ENCODE data around the gene SP7. TPM values are rescaled to one million over a fixed set of nuclear protein-coding genes. Genes with fewer than 3 reads are reported as not detected.

The SP7 gene
- polyA plus RNA-seq, 2 of the 4 experiments (the other 2 are of a cell fraction), result 0.05 to 0.06 TPM

DNA sequence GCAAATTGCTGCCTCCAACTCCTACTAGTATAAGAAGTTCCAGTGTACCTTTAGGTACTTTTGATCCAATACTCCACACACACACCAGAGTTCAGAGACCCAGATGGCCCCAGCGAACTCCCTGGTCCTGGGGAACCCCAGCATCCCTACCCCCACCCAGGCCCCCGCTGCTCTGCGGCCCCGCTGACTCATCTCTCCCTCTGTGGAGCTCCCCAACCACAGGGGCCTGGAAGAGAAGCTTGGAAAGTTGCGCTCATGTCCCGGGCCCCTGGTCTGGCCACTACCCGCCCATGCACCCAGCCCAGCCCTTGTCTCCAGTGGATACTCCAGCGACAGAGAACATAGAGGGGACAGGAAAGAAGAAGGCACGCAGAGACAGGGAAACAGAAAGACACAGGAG lies 4.2 kb upstream of the SP7 start:
- TF ChIP-seq, protein P1, sequence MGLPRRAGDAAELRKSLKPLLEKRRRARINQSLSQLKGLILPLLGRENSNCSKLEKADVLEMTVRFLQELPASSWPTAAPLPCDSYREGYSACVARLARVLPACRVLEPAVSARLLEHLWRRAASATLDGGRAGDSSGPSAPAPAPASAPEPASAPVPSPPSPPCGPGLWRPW (IDR thresholded peaks at IDR 0.05), result no peak
- TF ChIP-seq ZC3H11A (IDR thresholded peaks at IDR 0.05), result no peak
- 57% methylated on average over 4 of the region's 9 CpGs for WGBS (ENCODE audit: missing lambda C conversion rate)
- H3K4me2 ChIP-seq, result no peak overlapping the region
- DNase-seq (ENCODE audit: low read depth in 1 of 2, low spot score in 1 of 2) (no peak), FAIRE-seq (no peak), ATAC-seq (no peak)
- no peaks in the 10 kb centered on the region for H3K9me3 ChIP-seq
- no peak overlapping the region for H3K27ac ChIP-seq
- CTCF ChIA-PET, result interaction anchor here (1.2 to 20.8 kb wide), 5 partner anchors 12 to 168 kb away, joined by 3 to 638 read pairs (median 7); partner anchors contain the start of genes AAAS and SP7
- POLR2A ChIA-PET, result no interaction called here
- peaks cover 4% of the 10 kb centered on the region; the same call in 2 of the 3 replicates for H3K4me1 ChIP-seq
- no peak overlapping the region for H3K4me3 ChIP-seq

DNA sequence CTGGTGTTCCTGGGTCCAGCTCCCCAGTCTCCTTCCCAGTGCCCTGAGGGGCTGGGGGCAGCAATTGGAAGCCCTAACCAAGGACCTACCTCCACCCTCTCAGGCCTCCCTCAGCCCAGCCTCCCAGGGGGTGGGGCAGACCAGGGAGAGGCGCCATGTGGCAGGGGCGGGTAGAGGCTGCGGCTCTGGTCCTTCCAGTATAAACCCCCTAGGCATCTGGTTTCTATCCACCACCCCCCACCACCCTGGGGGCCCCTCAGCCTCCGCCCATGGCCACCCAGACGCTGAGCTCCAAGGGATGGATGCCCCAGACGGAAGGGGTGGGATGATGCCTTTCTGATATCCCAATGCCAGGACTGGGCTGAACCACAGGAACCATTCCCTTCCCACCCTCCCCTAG lies 2.8 kb upstream of the SP7 start:
- DNase-seq (ENCODE audit: low read depth in 1 of 2, low spot score in 1 of 2), result no peak
- TF ChIP-seq POLR2AphosphoS2 (conservative IDR thresholded peaks at IDR 0.05; ENCODE audit: low read length) (no peak), RAD21 (conservative IDR thresholded peaks at IDR 0.05 in 1 of 2, IDR thresholded peaks at IDR 0.05 in 1 of 2) (no peak), CBX2 (IDR thresholded peaks at IDR 0.05; ENCODE audit: borderline replicate concordance, low read depth) (no peak), TFCP2L1 (CRISPR knock-in tag; IDR thresholded peaks at IDR 0.05) (no peak)
- TF ChIP-seq, protein P2, sequence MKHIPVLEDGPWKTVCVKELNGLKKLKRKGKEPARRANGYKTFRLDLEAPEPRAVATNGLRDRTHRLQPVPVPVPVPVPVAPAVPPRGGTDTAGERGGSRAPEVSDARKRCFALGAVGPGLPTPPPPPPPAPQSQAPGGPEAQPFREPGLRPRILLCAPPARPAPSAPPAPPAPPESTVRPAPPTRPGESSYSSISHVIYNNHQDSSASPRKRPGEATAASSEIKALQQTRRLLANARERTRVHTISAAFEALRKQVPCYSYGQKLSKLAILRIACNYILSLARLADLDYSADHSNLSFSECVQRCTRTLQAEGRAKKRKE (CRISPR knock-in tag; IDR thresholded peaks at IDR 0.05; ENCODE audit: low read depth), result no peak
- TF ChIP-seq, protein P1 (IDR thresholded peaks at IDR 0.05), result no peak
- TF ChIP-seq, protein P3, sequence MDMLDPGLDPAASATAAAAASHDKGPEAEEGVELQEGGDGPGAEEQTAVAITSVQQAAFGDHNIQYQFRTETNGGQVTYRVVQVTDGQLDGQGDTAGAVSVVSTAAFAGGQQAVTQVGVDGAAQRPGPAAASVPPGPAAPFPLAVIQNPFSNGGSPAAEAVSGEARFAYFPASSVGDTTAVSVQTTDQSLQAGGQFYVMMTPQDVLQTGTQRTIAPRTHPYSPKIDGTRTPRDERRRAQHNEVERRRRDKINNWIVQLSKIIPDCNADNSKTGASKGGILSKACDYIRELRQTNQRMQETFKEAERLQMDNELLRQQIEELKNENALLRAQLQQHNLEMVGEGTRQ (IDR thresholded peaks at IDR 0.05), result no peak
- no peak overlapping the region for H3K27ac ChIP-seq
- no peaks in the 10 kb centered on the region for H3K9me3 ChIP-seq
- H3K4me2 ChIP-seq, result no peak overlapping the region
- POLR2A ChIA-PET, result no interaction called here
- no peaks in the 10 kb centered on the region for H3K4me1 ChIP-seq
- ATAC-seq, result no peak
- 61% methylated on average over 3 of the region's 6 CpGs for WGBS (ENCODE audit: missing lambda C conversion rate)
- FAIRE-seq, result no peak
- CTCF ChIA-PET, result interaction anchor here (0.6 to 2.0 kb wide), 8 partner anchors 10 to 169 kb away, joined by 3 to 7 read pairs (median 3); no protein-coding TSS in a partner anchor
- H3K4me3 ChIP-seq, result no peak overlapping the region

DNA sequence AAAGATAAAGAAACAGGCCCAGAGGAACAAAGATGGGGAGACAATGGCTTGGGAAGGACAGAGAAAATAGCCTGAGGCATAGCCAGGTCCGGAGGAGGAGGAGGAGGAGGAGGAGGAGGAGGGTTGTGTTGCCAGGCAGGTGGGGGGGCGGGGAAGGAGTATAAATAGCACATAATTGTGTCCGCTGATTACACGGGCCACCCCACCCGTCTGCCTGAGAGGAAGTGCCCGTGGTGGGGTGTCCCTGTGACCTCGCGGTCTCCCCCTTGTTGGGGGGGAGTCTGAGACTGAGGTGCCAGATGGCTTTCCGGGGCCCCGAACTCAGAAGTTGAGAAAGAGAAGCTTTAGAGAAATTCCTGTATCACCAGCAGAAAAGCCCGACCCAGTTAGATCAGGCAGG lies 1.9 kb upstream of the SP7 start:
- 37% methylated on average over 11 of the region's 11 CpGs for WGBS (ENCODE audit: missing lambda C conversion rate)
- CTCF ChIA-PET, result interaction anchor here (1.1 to 2.0 kb wide), 3 partner anchors 9 to 15 kb away, joined by 3 to 7 read pairs (median 3); no protein-coding TSS in a partner anchor

More for the DNA sequence above, 1.9 kb upstream of the SP7 start:
- DNase-seq (ENCODE audit: low read depth in 1 of 2, low spot score in 1 of 2) (no peak), FAIRE-seq (no peak), ATAC-seq (no peak)
- H3K4me1 ChIP-seq, result no peaks in the 10 kb centered on the region
- TF ChIP-seq FOXS1 (CRISPR knock-in tag; IDR thresholded peaks at IDR 0.05) (no peak), HOXB5 (CRISPR knock-in tag; IDR thresholded peaks at IDR 0.05) (no peak), EHF (CRISPR knock-in tag; IDR thresholded peaks at IDR 0.05) (no peak), GATA3 (IDR thresholded peaks at IDR 0.05; ENCODE audit: borderline replicate concordance) (no peak), ZSCAN20 (CRISPR knock-in tag; IDR thresholded peaks at IDR 0.05) (no peak), TP53 (CRISPR knock-in tag; IDR thresholded peaks at IDR 0.05) (no peak), RFX5 (IDR thresholded peaks at IDR 0.05) (no peak), JUNB (IDR thresholded peaks at IDR 0.05) (no peak), FOSL2 (IDR thresholded peaks at IDR 0.05) (no peak), FOSL2 (CRISPR knock-in tag; IDR thresholded peaks at IDR 0.05) (no peak), EHMT2 (IDR thresholded peaks at IDR 0.05; ENCODE audit: low read depth) (no peak), CHD4 (IDR thresholded peaks at IDR 0.05; ENCODE audit: borderline replicate concordance) (no peak), NR3C1 (IDR thresholded peaks at IDR 0.05) (no peak), NFE2L2 (conservative IDR thresholded peaks at IDR 0.05; ENCODE audit: low read length) (no peak), MAZ (IDR thresholded peaks at IDR 0.05; ENCODE audit: borderline replicate concordance, low read depth, low read length) (no peak), SREBF2 (IDR thresholded peaks at IDR 0.05) (no peak), POLR2A (IDR thresholded peaks at IDR 0.05; ENCODE audit: low read length) (no peak)
- TF ChIP-seq, protein P4, sequence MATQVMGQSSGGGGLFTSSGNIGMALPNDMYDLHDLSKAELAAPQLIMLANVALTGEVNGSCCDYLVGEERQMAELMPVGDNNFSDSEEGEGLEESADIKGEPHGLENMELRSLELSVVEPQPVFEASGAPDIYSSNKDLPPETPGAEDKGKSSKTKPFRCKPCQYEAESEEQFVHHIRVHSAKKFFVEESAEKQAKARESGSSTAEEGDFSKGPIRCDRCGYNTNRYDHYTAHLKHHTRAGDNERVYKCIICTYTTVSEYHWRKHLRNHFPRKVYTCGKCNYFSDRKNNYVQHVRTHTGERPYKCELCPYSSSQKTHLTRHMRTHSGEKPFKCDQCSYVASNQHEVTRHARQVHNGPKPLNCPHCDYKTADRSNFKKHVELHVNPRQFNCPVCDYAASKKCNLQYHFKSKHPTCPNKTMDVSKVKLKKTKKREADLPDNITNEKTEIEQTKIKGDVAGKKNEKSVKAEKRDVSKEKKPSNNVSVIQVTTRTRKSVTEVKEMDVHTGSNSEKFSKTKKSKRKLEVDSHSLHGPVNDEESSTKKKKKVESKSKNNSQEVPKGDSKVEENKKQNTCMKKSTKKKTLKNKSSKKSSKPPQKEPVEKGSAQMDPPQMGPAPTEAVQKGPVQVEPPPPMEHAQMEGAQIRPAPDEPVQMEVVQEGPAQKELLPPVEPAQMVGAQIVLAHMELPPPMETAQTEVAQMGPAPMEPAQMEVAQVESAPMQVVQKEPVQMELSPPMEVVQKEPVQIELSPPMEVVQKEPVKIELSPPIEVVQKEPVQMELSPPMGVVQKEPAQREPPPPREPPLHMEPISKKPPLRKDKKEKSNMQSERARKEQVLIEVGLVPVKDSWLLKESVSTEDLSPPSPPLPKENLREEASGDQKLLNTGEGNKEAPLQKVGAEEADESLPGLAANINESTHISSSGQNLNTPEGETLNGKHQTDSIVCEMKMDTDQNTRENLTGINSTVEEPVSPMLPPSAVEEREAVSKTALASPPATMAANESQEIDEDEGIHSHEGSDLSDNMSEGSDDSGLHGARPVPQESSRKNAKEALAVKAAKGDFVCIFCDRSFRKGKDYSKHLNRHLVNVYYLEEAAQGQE (IDR thresholded peaks at IDR 0.05), result no peak
- TF ChIP-seq, protein P1 (IDR thresholded peaks at IDR 0.05), result no peak
- POLR2A ChIA-PET, result no interaction called here
- H3K4me2 ChIP-seq, result no peak overlapping the region
- no peak overlapping the region for H3K27ac ChIP-seq
- H3K4me3 ChIP-seq, result no peak overlapping the region
- no peaks in the 10 kb centered on the region for H3K9me3 ChIP-seq
